GM23338 (cell line): ENCODE results near the gene UVRAG.

Experiments
- CREB1 ChIP-seq: fragments of 250-450 bp; sonication (Bioruptor Pico); IDR thresholded peaks from 2 replicates; pipeline ENCODE4 v1.5.0; 2020; ENCODE audit warnings: low read depth, mild to moderate bottlenecking, moderate library complexity
- EZH2 ChIP-seq: fragments of 200-600 bp; sonication (generic); IDR thresholded peaks from one replicate; pipeline ENCODE4 v1.8.0; 2017; ENCODE audit warnings: antibody characterized with exemption, mild to moderate bottlenecking, low read depth; ENCODE audit not compliant: unreplicated experiment
- EZH2phosphoT487 ChIP-seq: fragments of 200-600 bp; sonication (generic); IDR thresholded peaks from one replicate; pipeline ENCODE4 v1.8.1; 2018; ENCODE audit warnings: antibody characterized with exemption; ENCODE audit not compliant: unreplicated experiment
- JUNB ChIP-seq: IDR thresholded peaks from one replicate; pipeline ENCODE4 v1.6.1; 2016; ENCODE audit warnings: antibody characterized with exemption; ENCODE audit not compliant: unreplicated experiment
- NANOG ChIP-seq: IDR thresholded peaks from 2 replicates; pipeline ENCODE4 v1.6.1; 2016; ENCODE audit warnings: antibody characterized with exemption, borderline replicate concordance
- POLR2AphosphoS5 ChIP-seq: IDR thresholded peaks from 2 replicates; pipeline ENCODE4 v1.6.1; 2016; ENCODE audit warnings: antibody characterized with exemption, low read depth
- STAT1 ChIP-seq: IDR thresholded peaks from one replicate; pipeline ENCODE4 v1.6.1; 2016; ENCODE audit warnings: antibody characterized with exemption; ENCODE audit not compliant: unreplicated experiment
- ZNF114 ChIP-seq: fragments of 250-450 bp; sonication (Bioruptor Pico); IDR thresholded peaks from 2 replicates; pipeline ENCODE4 v1.5.0; 2020; ENCODE audit warnings: mild to moderate bottlenecking, moderate library complexity
- TF ChIP-seq, protein P1 (sequence below), 2 experiments: fragments of 200-600 bp in 1 of 2; sonication (generic) in 1 of 2; conservative IDR thresholded peaks; 2 replicates each; pipeline versions ENCODE4 v1.5.1 to v1.6.1; 2016 to 2017; ENCODE audit warnings: antibody characterized with exemption in 2 of 2, low read depth in 2 of 2, mild to moderate bottlenecking in 2 of 2, moderate library complexity in 1 of 2
- TF ChIP-seq, protein P2 (sequence below): IDR thresholded peaks from 2 replicates; pipeline ENCODE4 v1.6.1; 2016; ENCODE audit warnings: antibody characterized with exemption
- TF ChIP-seq, protein P3 (sequence below): IDR thresholded peaks from one replicate; pipeline ENCODE4 v1.6.1; 2018; ENCODE audit warnings: antibody characterized with exemption; ENCODE audit not compliant: unreplicated experiment
- TF ChIP-seq, protein P4 (sequence below): fragments of 250-450 bp; sonication (Bioruptor Pico); IDR thresholded peaks from 2 replicates; pipeline ENCODE4 v1.5.0; 2020; ENCODE audit warnings: mild to moderate bottlenecking, moderate library complexity

DNA sequence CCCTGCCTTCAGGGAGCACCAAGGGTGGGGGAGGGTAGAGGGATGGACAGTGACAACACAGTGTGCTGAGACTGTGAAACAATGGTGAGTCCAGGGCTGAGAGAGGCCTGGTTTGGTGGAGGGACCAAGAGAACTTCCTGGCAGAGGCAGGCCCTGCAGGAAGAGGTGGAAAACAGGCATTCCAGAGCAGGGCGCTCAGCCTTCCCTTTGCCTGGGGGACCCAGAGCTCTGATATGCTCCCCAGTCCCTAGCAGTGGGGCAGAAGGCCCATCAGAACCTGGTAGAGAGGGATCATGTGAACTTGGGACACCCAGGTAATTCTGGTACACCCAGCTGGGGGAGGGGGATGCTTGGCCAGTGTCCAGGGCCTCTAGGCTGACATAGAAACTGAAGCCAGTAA, 17.2 kb upstream of the UVRAG start:
- TF ChIP-seq, protein P1, sequence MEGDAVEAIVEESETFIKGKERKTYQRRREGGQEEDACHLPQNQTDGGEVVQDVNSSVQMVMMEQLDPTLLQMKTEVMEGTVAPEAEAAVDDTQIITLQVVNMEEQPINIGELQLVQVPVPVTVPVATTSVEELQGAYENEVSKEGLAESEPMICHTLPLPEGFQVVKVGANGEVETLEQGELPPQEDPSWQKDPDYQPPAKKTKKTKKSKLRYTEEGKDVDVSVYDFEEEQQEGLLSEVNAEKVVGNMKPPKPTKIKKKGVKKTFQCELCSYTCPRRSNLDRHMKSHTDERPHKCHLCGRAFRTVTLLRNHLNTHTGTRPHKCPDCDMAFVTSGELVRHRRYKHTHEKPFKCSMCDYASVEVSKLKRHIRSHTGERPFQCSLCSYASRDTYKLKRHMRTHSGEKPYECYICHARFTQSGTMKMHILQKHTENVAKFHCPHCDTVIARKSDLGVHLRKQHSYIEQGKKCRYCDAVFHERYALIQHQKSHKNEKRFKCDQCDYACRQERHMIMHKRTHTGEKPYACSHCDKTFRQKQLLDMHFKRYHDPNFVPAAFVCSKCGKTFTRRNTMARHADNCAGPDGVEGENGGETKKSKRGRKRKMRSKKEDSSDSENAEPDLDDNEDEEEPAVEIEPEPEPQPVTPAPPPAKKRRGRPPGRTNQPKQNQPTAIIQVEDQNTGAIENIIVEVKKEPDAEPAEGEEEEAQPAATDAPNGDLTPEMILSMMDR (conservative IDR thresholded peaks at IDR 0.05; ENCODE audit: low read depth in 2 of 2): no peak
- TF ChIP-seq EZH2 (no peak), EZH2phosphoT487 (no peak), POLR2AphosphoS5 (no peak), ZNF114 (CRISPR knock-in tag) (no peak), NANOG (no peak), CREB1 (CRISPR knock-in tag) (no peak), STAT1 (no peak), JUNB (no peak)
- TF ChIP-seq, protein P2, sequence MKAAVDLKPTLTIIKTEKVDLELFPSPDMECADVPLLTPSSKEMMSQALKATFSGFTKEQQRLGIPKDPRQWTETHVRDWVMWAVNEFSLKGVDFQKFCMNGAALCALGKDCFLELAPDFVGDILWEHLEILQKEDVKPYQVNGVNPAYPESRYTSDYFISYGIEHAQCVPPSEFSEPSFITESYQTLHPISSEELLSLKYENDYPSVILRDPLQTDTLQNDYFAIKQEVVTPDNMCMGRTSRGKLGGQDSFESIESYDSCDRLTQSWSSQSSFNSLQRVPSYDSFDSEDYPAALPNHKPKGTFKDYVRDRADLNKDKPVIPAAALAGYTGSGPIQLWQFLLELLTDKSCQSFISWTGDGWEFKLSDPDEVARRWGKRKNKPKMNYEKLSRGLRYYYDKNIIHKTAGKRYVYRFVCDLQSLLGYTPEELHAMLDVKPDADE: no peak
- TF ChIP-seq, protein P3, sequence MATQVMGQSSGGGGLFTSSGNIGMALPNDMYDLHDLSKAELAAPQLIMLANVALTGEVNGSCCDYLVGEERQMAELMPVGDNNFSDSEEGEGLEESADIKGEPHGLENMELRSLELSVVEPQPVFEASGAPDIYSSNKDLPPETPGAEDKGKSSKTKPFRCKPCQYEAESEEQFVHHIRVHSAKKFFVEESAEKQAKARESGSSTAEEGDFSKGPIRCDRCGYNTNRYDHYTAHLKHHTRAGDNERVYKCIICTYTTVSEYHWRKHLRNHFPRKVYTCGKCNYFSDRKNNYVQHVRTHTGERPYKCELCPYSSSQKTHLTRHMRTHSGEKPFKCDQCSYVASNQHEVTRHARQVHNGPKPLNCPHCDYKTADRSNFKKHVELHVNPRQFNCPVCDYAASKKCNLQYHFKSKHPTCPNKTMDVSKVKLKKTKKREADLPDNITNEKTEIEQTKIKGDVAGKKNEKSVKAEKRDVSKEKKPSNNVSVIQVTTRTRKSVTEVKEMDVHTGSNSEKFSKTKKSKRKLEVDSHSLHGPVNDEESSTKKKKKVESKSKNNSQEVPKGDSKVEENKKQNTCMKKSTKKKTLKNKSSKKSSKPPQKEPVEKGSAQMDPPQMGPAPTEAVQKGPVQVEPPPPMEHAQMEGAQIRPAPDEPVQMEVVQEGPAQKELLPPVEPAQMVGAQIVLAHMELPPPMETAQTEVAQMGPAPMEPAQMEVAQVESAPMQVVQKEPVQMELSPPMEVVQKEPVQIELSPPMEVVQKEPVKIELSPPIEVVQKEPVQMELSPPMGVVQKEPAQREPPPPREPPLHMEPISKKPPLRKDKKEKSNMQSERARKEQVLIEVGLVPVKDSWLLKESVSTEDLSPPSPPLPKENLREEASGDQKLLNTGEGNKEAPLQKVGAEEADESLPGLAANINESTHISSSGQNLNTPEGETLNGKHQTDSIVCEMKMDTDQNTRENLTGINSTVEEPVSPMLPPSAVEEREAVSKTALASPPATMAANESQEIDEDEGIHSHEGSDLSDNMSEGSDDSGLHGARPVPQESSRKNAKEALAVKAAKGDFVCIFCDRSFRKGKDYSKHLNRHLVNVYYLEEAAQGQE: no peak
- TF ChIP-seq, protein P4, sequence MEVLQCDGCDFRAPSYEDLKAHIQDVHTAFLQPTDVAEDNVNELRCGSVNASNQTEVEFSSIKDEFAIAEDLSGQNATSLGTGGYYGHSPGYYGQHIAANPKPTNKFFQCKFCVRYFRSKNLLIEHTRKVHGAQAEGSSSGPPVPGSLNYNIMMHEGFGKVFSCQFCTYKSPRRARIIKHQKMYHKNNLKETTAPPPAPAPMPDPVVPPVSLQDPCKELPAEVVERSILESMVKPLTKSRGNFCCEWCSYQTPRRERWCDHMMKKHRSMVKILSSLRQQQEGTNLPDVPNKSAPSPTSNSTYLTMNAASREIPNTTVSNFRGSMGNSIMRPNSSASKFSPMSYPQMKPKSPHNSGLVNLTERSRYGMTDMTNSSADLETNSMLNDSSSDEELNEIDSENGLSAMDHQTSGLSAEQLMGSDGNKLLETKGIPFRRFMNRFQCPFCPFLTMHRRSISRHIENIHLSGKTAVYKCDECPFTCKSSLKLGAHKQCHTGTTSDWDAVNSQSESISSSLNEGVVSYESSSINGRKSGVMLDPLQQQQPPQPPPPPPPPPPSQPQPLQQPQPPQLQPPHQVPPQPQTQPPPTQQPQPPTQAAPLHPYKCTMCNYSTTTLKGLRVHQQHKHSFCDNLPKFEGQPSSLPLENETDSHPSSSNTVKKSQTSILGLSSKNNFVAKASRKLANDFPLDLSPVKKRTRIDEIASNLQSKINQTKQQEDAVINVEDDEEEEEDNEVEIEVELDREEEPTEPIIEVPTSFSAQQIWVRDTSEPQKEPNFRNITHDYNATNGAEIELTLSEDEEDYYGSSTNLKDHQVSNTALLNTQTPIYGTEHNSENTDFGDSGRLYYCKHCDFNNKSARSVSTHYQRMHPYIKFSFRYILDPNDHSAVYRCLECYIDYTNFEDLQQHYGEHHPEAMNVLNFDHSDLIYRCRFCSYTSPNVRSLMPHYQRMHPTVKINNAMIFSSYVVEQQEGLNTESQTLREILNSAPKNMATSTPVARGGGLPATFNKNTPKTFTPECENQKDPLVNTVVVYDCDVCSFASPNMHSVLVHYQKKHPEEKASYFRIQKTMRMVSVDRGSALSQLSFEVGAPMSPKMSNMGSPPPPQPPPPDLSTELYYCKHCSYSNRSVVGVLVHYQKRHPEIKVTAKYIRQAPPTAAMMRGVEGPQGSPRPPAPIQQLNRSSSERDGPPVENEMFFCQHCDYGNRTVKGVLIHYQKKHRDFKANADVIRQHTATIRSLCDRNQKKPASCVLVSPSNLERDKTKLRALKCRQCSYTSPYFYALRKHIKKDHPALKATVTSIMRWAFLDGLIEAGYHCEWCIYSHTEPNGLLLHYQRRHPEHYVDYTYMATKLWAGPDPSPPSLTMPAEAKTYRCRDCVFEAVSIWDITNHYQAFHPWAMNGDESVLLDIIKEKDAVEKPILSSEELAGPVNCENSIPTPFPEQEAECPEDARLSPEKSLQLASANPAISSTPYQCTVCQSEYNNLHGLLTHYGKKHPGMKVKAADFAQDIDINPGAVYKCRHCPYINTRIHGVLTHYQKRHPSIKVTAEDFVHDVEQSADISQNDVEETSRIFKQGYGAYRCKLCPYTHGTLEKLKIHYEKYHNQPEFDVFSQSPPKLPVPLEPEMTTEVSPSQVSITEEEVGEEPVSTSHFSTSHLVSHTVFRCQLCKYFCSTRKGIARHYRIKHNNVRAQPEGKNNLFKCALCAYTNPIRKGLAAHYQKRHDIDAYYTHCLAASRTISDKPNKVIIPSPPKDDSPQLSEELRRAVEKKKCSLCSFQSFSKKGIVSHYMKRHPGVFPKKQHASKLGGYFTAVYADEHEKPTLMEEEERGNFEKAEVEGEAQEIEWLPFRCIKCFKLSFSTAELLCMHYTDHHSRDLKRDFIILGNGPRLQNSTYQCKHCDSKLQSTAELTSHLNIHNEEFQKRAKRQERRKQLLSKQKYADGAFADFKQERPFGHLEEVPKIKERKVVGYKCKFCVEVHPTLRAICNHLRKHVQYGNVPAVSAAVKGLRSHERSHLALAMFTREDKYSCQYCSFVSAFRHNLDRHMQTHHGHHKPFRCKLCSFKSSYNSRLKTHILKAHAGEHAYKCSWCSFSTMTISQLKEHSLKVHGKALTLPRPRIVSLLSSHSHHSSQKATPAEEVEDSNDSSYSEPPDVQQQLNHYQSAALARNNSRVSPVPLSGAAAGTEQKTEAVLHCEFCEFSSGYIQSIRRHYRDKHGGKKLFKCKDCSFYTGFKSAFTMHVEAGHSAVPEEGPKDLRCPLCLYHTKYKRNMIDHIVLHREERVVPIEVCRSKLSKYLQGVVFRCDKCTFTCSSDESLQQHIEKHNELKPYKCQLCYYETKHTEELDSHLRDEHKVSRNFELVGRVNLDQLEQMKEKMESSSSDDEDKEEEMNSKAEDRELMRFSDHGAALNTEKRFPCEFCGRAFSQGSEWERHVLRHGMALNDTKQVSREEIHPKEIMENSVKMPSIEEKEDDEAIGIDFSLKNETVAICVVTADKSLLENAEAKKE (CRISPR knock-in tag): no peak
